HEK293T (cell line): ENCODE data around the gene SLC47A2.

Source experiments
- CTCF ChIA-PET: fragments of 350-600 bp; formaldehyde crosslinking; extraction: SDS; loops from one replicate; lab custom pipeline; 2021; ENCODE audit warnings: antibody characterized with exemption, inconsistent platforms; lab: Yijun Ruan, JAX
- POLR2A ChIA-PET: fragments of 350-600 bp; formaldehyde crosslinking; extraction: SDS; loops from one replicate; lab custom pipeline; 2020; ENCODE audit warnings: antibody characterized with exemption, inconsistent platforms; lab: Yijun Ruan, JAX
- DNase-seq: peaks from one replicate; pipeline ENCODE4 v3.0.0; 2012; ENCODE audit warnings: mixed read lengths; ENCODE audit errors: extremely low spot score
- ARNT ChIP-seq: fragments of 450-650 bp; IDR thresholded peaks from 2 replicates; pipeline ENCODE4 v1.6.1; 2017; ENCODE audit warnings: mild to moderate bottlenecking
- BHLHE40 ChIP-seq: fragments of 450-650 bp; IDR thresholded peaks from 2 replicates; pipeline ENCODE4 v1.6.1; 2016; ENCODE audit warnings: mild to moderate bottlenecking, moderate library complexity, borderline replicate concordance
- CTBP1 ChIP-seq: fragments of 450-650 bp; IDR thresholded peaks from 2 replicates; pipeline ENCODE4 v1.6.1; 2016; ENCODE audit warnings: borderline replicate concordance
- ELF4 ChIP-seq: fragments of 450-650 bp; IDR thresholded peaks from 2 replicates; pipeline ENCODE4 v1.6.1; 2017; ENCODE audit warnings: antibody characterized with exemption
- FOXA1 ChIP-seq: fragments of 450-650 bp; IDR thresholded peaks from 2 replicates; pipeline ENCODE4 v1.6.1; 2016; ENCODE audit warnings: mild to moderate bottlenecking
- FOXK2 ChIP-seq: fragments of 450-650 bp; IDR thresholded peaks from 2 replicates; pipeline ENCODE4 v1.6.1; 2016; ENCODE audit warnings: mild to moderate bottlenecking
- FOXM1 ChIP-seq: fragments of 450-650 bp; IDR thresholded peaks from 2 replicates; pipeline ENCODE4 v1.6.1; 2017; ENCODE audit warnings: mild to moderate bottlenecking, borderline replicate concordance
- HDGF ChIP-seq: fragments of 450-650 bp; IDR thresholded peaks from 2 replicates; pipeline ENCODE4 v1.6.1; 2017; ENCODE audit warnings: antibody characterized with exemption, borderline replicate concordance
- L3MBTL2 ChIP-seq: fragments of 450-650 bp; conservative IDR thresholded peaks from 2 replicates; pipeline ENCODE4 v1.6.1; 2016; ENCODE audit warnings: mild to moderate bottlenecking
- LEF1 ChIP-seq: fragments of 450-650 bp; IDR thresholded peaks from 2 replicates; pipeline ENCODE4 v1.6.1; 2017; ENCODE audit warnings: mild to moderate bottlenecking, borderline replicate concordance
- NFRKB ChIP-seq: fragments of 450-650 bp; IDR thresholded peaks from 2 replicates; pipeline ENCODE4 v1.6.1; 2016; ENCODE audit warnings: mild to moderate bottlenecking, moderate library complexity
- PKNOX1 ChIP-seq: fragments of 450-650 bp; IDR thresholded peaks from 2 replicates; pipeline ENCODE4 v1.6.1; 2016
- SP1 ChIP-seq: fragments of 450-650 bp; IDR thresholded peaks from 2 replicates; pipeline ENCODE4 v1.6.1; 2017
- SUZ12 ChIP-seq: fragments of 450-650 bp; IDR thresholded peaks from 2 replicates; pipeline ENCODE4 v1.6.1; 2016; ENCODE audit warnings: mild to moderate bottlenecking
- TARDBP ChIP-seq: fragments of 450-650 bp; IDR thresholded peaks from 2 replicates; pipeline ENCODE4 v1.6.1; 2016
- ZNF384 ChIP-seq: fragments of 450-650 bp; IDR thresholded peaks from 2 replicates; pipeline ENCODE4 v1.6.1; 2016

Gene SLC47A2

GRCh38 chr17:19727501-19728078 lies 11.2 kb upstream of the SLC47A2 start:
- no peak for TF ChIP-seq LEF1
- TF ChIP-seq ZNF384: no peak
- TF ChIP-seq FOXK2: no peak
- no peak for TF ChIP-seq ARNT
- TF ChIP-seq HDGF: no peak
- no peak for TF ChIP-seq TARDBP
- TF ChIP-seq SUZ12: no peak
- TF ChIP-seq CTBP1: no peak
- TF ChIP-seq L3MBTL2: no peak
- no peak for TF ChIP-seq FOXM1
- TF ChIP-seq ELF4: no peak
- TF ChIP-seq BHLHE40: no peak
- TF ChIP-seq FOXA1: no peak
- TF ChIP-seq NFRKB: no peak
- TF ChIP-seq SP1: no peak
- no peak for TF ChIP-seq PKNOX1
- POLR2A ChIA-PET: interaction anchor here (0.6 to 2.4 kb wide), 4 partner anchors 17 to 350 kb away, joined by 3 to 15 read pairs (median 8); partner anchors contain the start of genes ALDH3A2 and MAPK7
- CTCF ChIA-PET: interaction anchor here (0.5 to 2.1 kb wide), 7 partner anchors 9 to 259 kb away, joined by 3 to 16 read pairs (median 4); no protein-coding TSS in a partner anchor
- DNase-seq: no peak

GRCh38 chr17:19726631-19727376 lies 10.4 kb upstream of the SLC47A2 start:
- POLR2A ChIA-PET: interaction anchor here (2.1 kb wide), 1 partner anchor 78 kb away, joined by 15 read pairs; the partner anchor contains the start of gene ALDH3A2
- CTCF ChIA-PET: interaction anchor here (0.6 to 2.1 kb wide), 4 partner anchors 18 to 50 kb away, joined by 3 to 16 read pairs (median 6); no protein-coding TSS in a partner anchor
- no peak for DNase-seq
- TF ChIP-seq ELF4 (no peak), FOXA1 (no peak), HDGF (no peak), SUZ12 (no peak)

- CTCF ChIA-PET: no interaction called here
- DNase-seq: no peak
- TF ChIP-seq HDGF (no peak), NFRKB (no peak), SUZ12 (no peak), FOXM1 (no peak), CTBP1 (no peak), ELF4 (no peak), SP1 (no peak), PKNOX1 (no peak), TARDBP (no peak), ZNF384 (no peak), FOXK2 (no peak)
- POLR2A ChIA-PET: no interaction called here
Measured at GRCh38 chr17:19725486-19725885, 9.1 kb upstream of the SLC47A2 start.

- TF ChIP-seq SP1 (no peak), ZNF384 (no peak), SUZ12 (no peak), CTBP1 (no peak)
- ChIA-PET POLR2A (no interaction called here), CTCF (no interaction called here)
- no peak for DNase-seq
Measured at GRCh38 chr17:19724501-19725420, 8.4 kb upstream of the SLC47A2 start.

- TF ChIP-seq SP1 (no peak), TARDBP (no peak), ELF4 (no peak), L3MBTL2 (no peak), FOXM1 (no peak), NFRKB (no peak), FOXA1 (no peak), BHLHE40 (no peak), CTBP1 (no peak), HDGF (no peak), PKNOX1 (no peak), ZNF384 (no peak), SUZ12 (no peak), ARNT (no peak), FOXK2 (no peak), LEF1 (no peak)
- ChIA-PET CTCF (no interaction called here), POLR2A (no interaction called here)
- DNase-seq: no peak
Measured at GRCh38 chr17:19723964-19724363, 7.6 kb upstream of the SLC47A2 start.
